GM18499 (cell line): ENCODE data around the gene BMPR1A.

Source experiments
- ATAC-seq: cut with Tn5 transposase; IDR thresholded peaks from one replicate; pipeline ENCODE4 v1.9.1; 2021; ENCODE audit warnings: moderate number of reproducible peaks; ENCODE audit not compliant: insufficient read depth, unreplicated experiment

BMPR1A gene

GRCh38 chr10:86758189-86759072 lies 2.0 kb downstream of the BMPR1A start:
- no peak for ATAC-seq

GRCh38 chr10:86759073-86759672 lies 2.8 kb downstream of the BMPR1A start:
- no peak for ATAC-seq

GRCh38 chr10:86763404-86763803 lies 7.0 kb downstream of the BMPR1A start:
- ATAC-seq: no peak

GRCh38 chr10:86765548-86765947 lies 9.1 kb downstream of the BMPR1A start:
- no peak for ATAC-seq

GRCh38 chr10:86768412-86769062 lies 12.1 kb downstream of the BMPR1A start:
- ATAC-seq: no peak

GRCh38 chr10:86769991-86770390 lies 13.6 kb downstream of the BMPR1A start:
- ATAC-seq: no peak

GRCh38 chr10:86770412-86770960 lies 14.1 kb downstream of the BMPR1A start:
- no peak for ATAC-seq

- ATAC-seq: no peak
Measured at GRCh38 chr10:86773498-86773897, 17.1 kb downstream of the BMPR1A start.

GRCh38 chr10:86775056-86775869 lies 18.8 kb downstream of the BMPR1A start:
- peak; percentile 69 for ATAC-seq

- ATAC-seq: no peak
Measured at GRCh38 chr10:86775870-86776180, 19.4 kb downstream of the BMPR1A start.

- ATAC-seq: no peak
Measured at GRCh38 chr10:86779220-86780017, 23.0 kb downstream of the BMPR1A start.

GRCh38 chr10:86782701-86783418 lies 26.4 kb downstream of the BMPR1A start:
- ATAC-seq: peak; percentile 82

- ATAC-seq: no peak
Measured at GRCh38 chr10:86785037-86785436, 28.6 kb downstream of the BMPR1A start.

- ATAC-seq: no peak
Measured at GRCh38 chr10:86785968-86786367, 29.5 kb downstream of the BMPR1A start.

GRCh38 chr10:86786368-86786767 lies 29.9 kb downstream of the BMPR1A start:
- no peak for ATAC-seq

- no peak for ATAC-seq
Measured at GRCh38 chr10:86790394-86790793, 34.0 kb downstream of the BMPR1A start.

- ATAC-seq: no peak
Measured at GRCh38 chr10:86792461-86793167, 36.2 kb downstream of the BMPR1A start.

- ATAC-seq: no peak
Measured at GRCh38 chr10:86793696-86794095, 37.3 kb downstream of the BMPR1A start.
